IMR-90 (cell line): Measurements from ENCODE around the gene RASA1. TPM values are rescaled to one million over a fixed set of nuclear protein-coding genes. Genes with fewer than 3 reads are reported as not detected.

ENCODE experiments used
- ATAC-seq: fragments of 200-7000 bp; cut with Tn5 transposase; 2 replicates; pipeline ENCODE4 v1.9.1; 2020; ENCODE audit warnings: low read depth, mild to moderate bottlenecking, moderate library complexity
- BruUV-seq: library from RNA; stranded (reverse); fragments of 400-500 nt; replicated peaks from 2 replicates; lab custom pipeline; 2021; lab: Mats Ljungman, UMichigan
- CTCF ChIA-PET: fragments of 300-600 bp; formaldehyde crosslinking; extraction: SDS; loops from one replicate; lab custom pipeline; 2021; ENCODE audit warnings: antibody characterized with exemption; lab: Yijun Ruan, JAX
- POLR2A ChIA-PET: fragments of 300-600 bp; sonication (Branson Sonifier 250); formaldehyde crosslinking; loops from one replicate; lab custom pipeline; 2022; ENCODE audit warnings: antibody characterized with exemption; ENCODE audit not compliant: unreplicated experiment; lab: Charles Lee
- DNase-seq: peaks from one replicate; pipeline ENCODE4 v3.0.0; 2013
- H2AFZ ChIP-seq: replicated peaks from 2 replicates; pipeline ENCODE3; 2013; ENCODE audit warnings: low read length, mild to moderate bottlenecking; ENCODE audit not compliant: poor library complexity
- H2AK5ac ChIP-seq: 2 replicates; pipeline ENCODE4 v1.6.1; 2013; ENCODE audit warnings: low read depth, low read length, inconsistent platforms
- H2AK9ac ChIP-seq: replicated peaks from 2 replicates; pipeline ENCODE3; 2013; ENCODE audit warnings: mild to moderate bottlenecking, low read depth, low read length, moderate library complexity; ENCODE audit not compliant: poor library complexity
- H2BK120ac ChIP-seq: 2 replicates; pipeline ENCODE4 v1.6.1; 2013; ENCODE audit warnings: low read depth, low read length, inconsistent platforms
- H2BK15ac ChIP-seq: 3 replicates; pipeline ENCODE4 v1.6.1; 2013; ENCODE audit warnings: low read depth, low read length, inconsistent platforms
- H2BK20ac ChIP-seq: 2 replicates; pipeline ENCODE4 v1.6.1; 2013; ENCODE audit warnings: low read depth, mild to moderate bottlenecking, inconsistent platforms, low read length, moderate library complexity
- H2BK5ac ChIP-seq: 2 replicates; pipeline ENCODE4 v1.6.1; 2013; ENCODE audit warnings: mild to moderate bottlenecking, low read depth, low read length, inconsistent platforms; ENCODE audit not compliant: poor library complexity, severe bottlenecking
- H3K14ac ChIP-seq: replicated peaks from 2 replicates; pipeline ENCODE4 v1.6.1; 2013; ENCODE audit warnings: low read depth, low read length, inconsistent platforms
- H3K18ac ChIP-seq: 2 replicates; pipeline ENCODE4 v1.6.1; 2013; ENCODE audit warnings: low read depth, low read length, control low read depth
- H3K23ac ChIP-seq: 2 replicates; pipeline ENCODE4 v1.6.1; 2013; ENCODE audit warnings: low read depth, low read length, inconsistent platforms
- H3K27ac ChIP-seq: 2 replicates; pipeline ENCODE4 v1.5.1; 2013; ENCODE audit warnings: mild to moderate bottlenecking, control low read depth, low read length; ENCODE audit not compliant: insufficient read depth
- H3K27me3 ChIP-seq: 2 replicates; pipeline ENCODE4 v1.6.1; 2013; ENCODE audit warnings: low read length; ENCODE audit not compliant: control insufficient read depth, insufficient read depth
- H3K36me3 ChIP-seq: 2 replicates; pipeline ENCODE4 v1.6.1; 2013; ENCODE audit warnings: low read length, mixed read lengths; ENCODE audit not compliant: control insufficient read depth, insufficient read depth
- H3K4ac ChIP-seq: 2 replicates; pipeline ENCODE4 v1.6.1; 2013; ENCODE audit warnings: low read depth, low read length, inconsistent platforms
- H3K4me1 ChIP-seq: 2 replicates; pipeline ENCODE4 v1.6.1; 2013; ENCODE audit warnings: low read length, mixed read lengths; ENCODE audit not compliant: control insufficient read depth, insufficient read depth
- H3K4me2 ChIP-seq: 2 replicates; pipeline ENCODE4 v1.6.1; 2013; ENCODE audit warnings: low read depth, mild to moderate bottlenecking, control low read depth, low read length, moderate library complexity
- H3K4me3 ChIP-seq: 2 replicates; pipeline ENCODE4 v1.5.1; 2013; ENCODE audit warnings: low read depth, mild to moderate bottlenecking, control low read depth, low read length, moderate library complexity; ENCODE audit not compliant: insufficient read depth
- H3K56ac ChIP-seq: 2 replicates; pipeline ENCODE4 v1.6.1; 2013; ENCODE audit warnings: low read length, inconsistent platforms; ENCODE audit not compliant: insufficient read depth; ENCODE audit errors: extremely low read depth
- H3K79me1 ChIP-seq, 2 experiments: 2 replicates each; pipeline ENCODE4 v1.6.1; 2013; ENCODE audit warnings: low read length in 2 of 2, inconsistent platforms in 1 of 2, low read depth in 1 of 2
- H3K9ac ChIP-seq: 2 replicates; pipeline ENCODE4 v1.6.1; 2013; ENCODE audit warnings: low read depth, low read length, control low read depth
- H3K9me1 ChIP-seq: 2 replicates; pipeline ENCODE4 v1.6.1; 2013; ENCODE audit warnings: low read length, inconsistent platforms; ENCODE audit not compliant: insufficient read depth
- H3K9me3 ChIP-seq: 2 replicates; pipeline ENCODE4 v1.6.1; 2013; ENCODE audit warnings: low read length; ENCODE audit not compliant: control insufficient read depth, insufficient read depth
- H4K20me1 ChIP-seq: 2 replicates; pipeline ENCODE4 v1.6.1; 2013; ENCODE audit warnings: low read length, inconsistent platforms; ENCODE audit not compliant: insufficient read depth
- H4K5ac ChIP-seq: 2 replicates; pipeline ENCODE4 v1.6.1; 2013; ENCODE audit warnings: mild to moderate bottlenecking, low read depth, low read length, control low read depth
- H4K8ac ChIP-seq, 2 experiments: 2 replicates each; pipeline ENCODE4 v1.6.1; 2013; ENCODE audit warnings: low read depth in 2 of 2, low read length in 2 of 2, control low read depth in 1 of 2, inconsistent platforms in 1 of 2
- H4K91ac ChIP-seq: 2 replicates; pipeline ENCODE4 v1.6.1; 2013; ENCODE audit warnings: low read depth, low read length, inconsistent platforms; ENCODE audit not compliant: insufficient read depth
- BHLHE40 ChIP-seq: fragments of 150-350 bp; IDR thresholded peaks from 2 replicates; pipeline ENCODE4 v1.6.1; 2016; ENCODE audit warnings: mild to moderate bottlenecking, low read depth, low read length
- CEBPB ChIP-seq: IDR thresholded peaks from 2 replicates; pipeline ENCODE4 v1.6.1; 2012; ENCODE audit warnings: low read depth, low read length, improper control_type of control experiment
- CHD1 ChIP-seq: IDR thresholded peaks from 2 replicates; pipeline ENCODE4 v1.6.1; 2012; ENCODE audit warnings: low read depth, low read length, improper control_type of control experiment
- CTCF ChIP-seq: conservative IDR thresholded peaks from 2 replicates; pipeline ENCODE4 v1.5.1; 2012; ENCODE audit warnings: mild to moderate bottlenecking, low read depth, low read length, improper control_type of control experiment
- ELK1 ChIP-seq: fragments of 150-350 bp; IDR thresholded peaks from 2 replicates; pipeline ENCODE4 v1.6.1; 2016; ENCODE audit warnings: low read depth, mild to moderate bottlenecking, low read length, moderate library complexity, borderline replicate concordance
- FOS ChIP-seq: fragments of 150-350 bp; IDR thresholded peaks from 2 replicates; pipeline ENCODE4 v1.6.1; 2016; ENCODE audit warnings: low read depth, low read length
- MAFK ChIP-seq: IDR thresholded peaks from 2 replicates; pipeline ENCODE4 v1.6.1; 2012; ENCODE audit warnings: low read depth, low read length, improper control_type of control experiment
- MAZ ChIP-seq: IDR thresholded peaks from 2 replicates; pipeline ENCODE4 v1.6.1; 2012; ENCODE audit warnings: low read depth, mild to moderate bottlenecking, low read length, improper control_type of control experiment, moderate library complexity, borderline replicate concordance
- MXI1 ChIP-seq: IDR thresholded peaks from 2 replicates; pipeline ENCODE4 v1.6.1; 2012; ENCODE audit warnings: low read depth, mild to moderate bottlenecking, low read length, moderate library complexity, borderline replicate concordance
- NFE2L2 ChIP-seq: fragments of 150-350 bp; IDR thresholded peaks from 2 replicates; pipeline ENCODE4 v1.6.1; 2016; ENCODE audit warnings: low read depth, mild to moderate bottlenecking, low read length
- POLR2A ChIP-seq: IDR thresholded peaks from 2 replicates; pipeline ENCODE4 v1.6.1; 2012; ENCODE audit warnings: mild to moderate bottlenecking, low read depth, low read length
- RAD21 ChIP-seq: IDR thresholded peaks from 2 replicates; pipeline ENCODE4 v1.6.1; 2012; ENCODE audit warnings: low read length, improper control_type of control experiment
- RCOR1 ChIP-seq: IDR thresholded peaks from 2 replicates; pipeline ENCODE4 v1.6.1; 2012; ENCODE audit warnings: mild to moderate bottlenecking, low read length, improper control_type of control experiment; ENCODE audit not compliant: insufficient replicate concordance
- RFX5 ChIP-seq: IDR thresholded peaks from 2 replicates; pipeline ENCODE4 v1.8.0; 2012; ENCODE audit warnings: low read depth, mild to moderate bottlenecking, low read length, moderate library complexity
- SMC3 ChIP-seq: fragments of 150-350 bp; IDR thresholded peaks from 2 replicates; pipeline ENCODE4 v1.6.1; 2016; ENCODE audit warnings: low read depth, mild to moderate bottlenecking, antibody characterized with exemption, low read length, moderate library complexity
- USF2 ChIP-seq: fragments of 150-350 bp; IDR thresholded peaks from 2 replicates; pipeline ENCODE4 v1.6.1; 2017; ENCODE audit warnings: mild to moderate bottlenecking, antibody characterized with exemption, low read length, low read depth
- WGBS, 2 experiments: methylation state at CpG; one replicate each; pipeline versions ENCODE4 v1.1.5 to v1.1.7; 2013; ENCODE audit warnings: missing lambda C conversion rate in 2 of 2; ENCODE audit not compliant: insufficient read length in 1 of 2; ENCODE audit errors: extremely low coverage in 2 of 2; 5-methylcytosine and 5-hydroxymethylcytosine counted together
- dilution Hi-C: fragments of 300-500 bp; cut with HindIII; formaldehyde crosslinking; loops from one replicate; pipeline ENCODE4 v1.14.3; 2018; ENCODE audit warnings: low sequenced_read_pairs; ENCODE audit not compliant: unreplicated experiment
- in situ Hi-C: fragments of 300-500 bp; cut with MboI; formaldehyde crosslinking; loops from 3 replicates; pipeline ENCODE4 v1.14.3; 2019; ENCODE audit warnings: low sequenced_read_pairs, inconsistent platforms, mixed read lengths
- intact Hi-C: fragments of 100-400 bp; cut with micrococcal nuclease; formaldehyde crosslinking; loops from 2 replicates; pipeline ENCODE4 v1.10.0; 2022
- polyA plus RNA-seq, 3 experiments: library from polyadenylated mRNA; depleted of rRNA; stranded (reverse); fragments of >200 nt; gene quantifications; 2 replicates each; pipeline ENCODE4 v1.2.3, GENCODE V29; 2012; ENCODE audit warnings: low replicate concordance in 1 of 3
- total RNA-seq: library from RNA; depleted of rRNA; stranded (reverse); fragments of >200 nt; gene quantifications from 2 replicates; pipeline ENCODE4 v1.2.3, GENCODE V29; 2012

RASA1 gene
- total and polyA plus RNA-seq, 2 of the 4 experiments (the other 2 are of a cell fraction), result 37.6 to 45.7 TPM

- no peak overlapping the region for H3K14ac ChIP-seq
- no peak overlapping the region for H3K9ac ChIP-seq
- no peak overlapping the region for H3K4ac ChIP-seq
- peaks cover 5% of the 10 kb centered on the region for H3K36me3 ChIP-seq
- peak overlapping the region; percentile 87 for H2BK5ac ChIP-seq
- no peak overlapping the region for H2AK5ac ChIP-seq
- H2AFZ ChIP-seq, result no peak overlapping the region
- H3K9me1 ChIP-seq, result peaks cover 5% of the 10 kb centered on the region
- no peak overlapping the region for H2BK120ac ChIP-seq
- ChIA-PET POLR2A (no interaction called here), CTCF (interaction anchor here (0.6 kb wide), 1 partner anchor 23 kb away, joined by 3 read pairs; no protein-coding TSS in a partner anchor)
- H2AK9ac ChIP-seq, result no peak overlapping the region
- WGBS, 2 experiments, result 100% methylated on average over 1 of the region's 2 CpGs; no CpG with 5 or more reads in 1 of the 2 experiments
- H3K23ac ChIP-seq, result no peak overlapping the region
- peak; percentile 94 for DNase-seq
- BruUV-seq, result no TSS peak
- dilution Hi-C loops, result no loop called here
- intact Hi-C loops, result no loop called here
- H4K91ac ChIP-seq, result no peak overlapping the region
- peak; percentile 96 for ATAC-seq
- H4K8ac ChIP-seq, result no peak overlapping the region
- no peak overlapping the region for H4K5ac ChIP-seq
- no peaks in the 10 kb centered on the region for H3K27me3 ChIP-seq
- H3K56ac ChIP-seq, result no peak overlapping the region
- TF ChIP-seq POLR2A (no peak), BHLHE40 (peak; percentile 44; the same call in 1 of the 2 replicates), MAZ (no peak), SMC3 (no peak), CTCF (no peak), RAD21 (no peak), ELK1 (no peak), RCOR1 (peak; percentile 26), MXI1 (no peak), FOS (peak; percentile 97), RFX5 (no peak), MAFK (peak; percentile 55; the same call in 1 of the 2 replicates), NFE2L2 (peak; percentile 53; the same call in 1 of the 2 replicates), CHD1 (no peak), CEBPB (no peak), USF2 (no peak)
- no peak overlapping the region; the same call in 1 of the 2 replicates for H3K4me2 ChIP-seq
- H3K79me1 ChIP-seq, result peaks cover 5 to 56% of the 10 kb centered on the region in 2 experiments; a peak in 3 of 4 replicates
- H3K4me1 ChIP-seq, result peaks cover 13% of the 10 kb centered on the region
- in situ Hi-C loops, result no loop called here
- no peak overlapping the region for H3K27ac ChIP-seq
- H3K18ac ChIP-seq, result no peak overlapping the region
- no peak overlapping the region for H2BK15ac ChIP-seq
- H3K9me3 ChIP-seq, result no peaks in the 10 kb centered on the region
- no peak overlapping the region for H3K4me3 ChIP-seq
- H4K20me1 ChIP-seq, result peaks cover 24% of the 10 kb centered on the region
- H2BK20ac ChIP-seq, result no peak overlapping the region; the same call in 1 of the 2 replicates
These were observed 33.1 kb downstream of the RASA1 start for GRCh38 chr5:87300744-87301143.
